ENCODE results near the gene DCAF4.

- TF ChIP-seq, protein P1, sequence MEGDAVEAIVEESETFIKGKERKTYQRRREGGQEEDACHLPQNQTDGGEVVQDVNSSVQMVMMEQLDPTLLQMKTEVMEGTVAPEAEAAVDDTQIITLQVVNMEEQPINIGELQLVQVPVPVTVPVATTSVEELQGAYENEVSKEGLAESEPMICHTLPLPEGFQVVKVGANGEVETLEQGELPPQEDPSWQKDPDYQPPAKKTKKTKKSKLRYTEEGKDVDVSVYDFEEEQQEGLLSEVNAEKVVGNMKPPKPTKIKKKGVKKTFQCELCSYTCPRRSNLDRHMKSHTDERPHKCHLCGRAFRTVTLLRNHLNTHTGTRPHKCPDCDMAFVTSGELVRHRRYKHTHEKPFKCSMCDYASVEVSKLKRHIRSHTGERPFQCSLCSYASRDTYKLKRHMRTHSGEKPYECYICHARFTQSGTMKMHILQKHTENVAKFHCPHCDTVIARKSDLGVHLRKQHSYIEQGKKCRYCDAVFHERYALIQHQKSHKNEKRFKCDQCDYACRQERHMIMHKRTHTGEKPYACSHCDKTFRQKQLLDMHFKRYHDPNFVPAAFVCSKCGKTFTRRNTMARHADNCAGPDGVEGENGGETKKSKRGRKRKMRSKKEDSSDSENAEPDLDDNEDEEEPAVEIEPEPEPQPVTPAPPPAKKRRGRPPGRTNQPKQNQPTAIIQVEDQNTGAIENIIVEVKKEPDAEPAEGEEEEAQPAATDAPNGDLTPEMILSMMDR (IDR thresholded peaks at IDR 0.05) = no peak
- no peak for TF ChIP-seq POLR2A (IDR thresholded peaks at IDR 0.05)
These were observed 21.3 kb downstream of the DCAF4 start for GRCh38 chr14:72947366-72948160.

Measured in esophagus squamous epithelium (tissue), 4 donors.